Stomach (tissue), 9 donors: ENCODE measurements around the gene RNF43. TPM values are rescaled to one million over a fixed set of nuclear protein-coding genes. Genes with fewer than 3 reads are reported as not detected.
A peak's percentile ranks its signal among the peaks of the same experiment; 100 is the strongest.

Experiments used
- DNase-seq, 2 donors: peaks; one replicate each; pipeline versions ENCODE4 v3.0.0 to v3.0.0-alpha.2; 2013 to 2019
- H3K27ac ChIP-seq, 5 donors: fragments of 200-600 bp in 4 of 5; sonication (generic) in 4 of 5; one replicate each; pipeline ENCODE4 v1.5.1; 2013 to 2019; ENCODE audit warnings: mild to moderate bottlenecking in 1 of 5, moderate library complexity in 1 of 5
- H3K27me3 ChIP-seq, 3 donors: fragments of 200-600 bp; sonication (generic); one replicate each; pipeline ENCODE4 v1.5.1; 2017 to 2019; ENCODE audit warnings: mixed run types in 1 of 3
- H3K36me3 ChIP-seq, 4 donors: fragments of 200-600 bp; sonication (generic); 1 replicate in 3 of 4; 2 replicates in 1 of 4; pipeline ENCODE4 v1.5.1; 2016 to 2019
- H3K4me1 ChIP-seq, 4 donors: fragments of 200-600 bp; sonication (generic); one replicate each; pipeline ENCODE4 v1.5.1; 2016 to 2019
- H3K4me3 ChIP-seq, 4 donors: fragments of 200-600 bp; sonication (generic) in 3 of 4; one replicate each; pipeline ENCODE4 v1.5.1; 2016 to 2019; ENCODE audit warnings: mild to moderate bottlenecking in 1 of 4
- H3K9me3 ChIP-seq, 4 donors: fragments of 200-600 bp; sonication (generic); one replicate each; pipeline ENCODE4 v1.5.1; 2016 to 2019
- CTCF ChIP-seq, 7 experiments: fragments of 450-650 bp in 4 of 7; fragments of 200-600 bp in 3 of 7; sonication (generic) in 3 of 7; IDR thresholded peaks; one replicate each; pipeline ENCODE4 v1.5.1; 2016 to 2019; ENCODE audit warnings: antibody characterized with exemption in 7 of 7, control low read depth in 2 of 7, mild to moderate bottlenecking in 1 of 7
- EP300 ChIP-seq: sonication (generic); formaldehyde crosslinking; IDR thresholded peaks from one replicate; pipeline ENCODE4 v1.6.1; 2017; ENCODE audit warnings: antibody characterized with exemption
- POLR2A ChIP-seq, 4 donors: fragments of 450-650 bp; IDR thresholded peaks; one replicate each; pipeline ENCODE4 v1.6.1; 2016; ENCODE audit warnings: antibody characterized with exemption in 4 of 4, control low read depth in 2 of 4, mild to moderate bottlenecking in 1 of 4, moderate library complexity in 1 of 4
- POLR2AphosphoS5 ChIP-seq, 3 donors: sonication (generic); formaldehyde crosslinking; IDR thresholded peaks; one replicate each; pipeline ENCODE4 v1.6.1; 2016; ENCODE audit warnings: antibody characterized with exemption in 3 of 3
- WGBS, 5 donors: extraction: QIAGEN DNeasy Blood & Tissue Kit in 3 of 5; methylation state at CpG; one replicate each; pipeline versions ENCODE4 v1.1.5 to v1.1.7; 2013 to 2018; 5-methylcytosine and 5-hydroxymethylcytosine counted together
- intact Hi-C: fragments of 100-400 bp; cut with DNase I; formaldehyde crosslinking; loops from one replicate; pipeline ENCODE4 v1.15.1; 2023; ENCODE audit warnings: low total_unique reads
- polyA plus RNA-seq, 3 donors: library from polyadenylated mRNA; stranded (reverse); fragments of 200-250 nt; gene quantifications; one replicate each; pipeline ENCODE4 v1.2.3, GENCODE V29; 2013
- total RNA-seq, 5 donors: library from RNA; depleted of rRNA; stranded (reverse); fragments of >200 nt; gene quantifications; one replicate each; pipeline versions ENCODE4 v1.1.0 to v1.2.3, GENCODE V29; 2014 to 2016
- donor health status: healthy with polysubstance abuse.
- donor health status: Bipolar disorder and iron deficiency.
- donor health status: healthy.

The RNF43 gene
- total and polyA plus RNA-seq, 8 donors, result 0.92 to 269 (median 6.6) TPM

GRCh38 chr17:58391302-58391984, 25.9 kb downstream of the RNF43 start:
- TF ChIP-seq CTCF (IDR thresholded peaks at IDR 0.05) (no peak), EP300 (no peak), POLR2AphosphoS5 (IDR thresholded peaks at IDR 0.05) (peak in 2 of 3 donors; percentile 75 to 82), POLR2A (IDR thresholded peaks at IDR 0.05) (no peak)
- no peak overlapping the region for H3K4me3 ChIP-seq
- peak; percentile 95 to 97 for DNase-seq
- H3K27me3 ChIP-seq, result no peaks in the 10 kb centered on the region
- H3K27ac ChIP-seq, result peak overlapping the region; percentile 8 to 77 (median 42)
- H3K36me3 ChIP-seq, result no peaks in the 10 kb centered on the region
- H3K4me1 ChIP-seq, result peaks cover 9 to 38% (median 24%) of the 10 kb centered on the region in 4 donors
- 13 to 30% (median 19%) methylated on average over 10 of the region's 10 CpGs for WGBS, 5 donors
- no peaks in the 10 kb centered on the region for H3K9me3 ChIP-seq
- intact Hi-C loops, result no loop called here

- Histone ChIP-seq H3K36me3 (no peaks in the 10 kb centered on the region), H3K27ac (peak overlapping the region; percentile 8 to 77 (median 42)), H3K4me1 (peaks cover 9 to 38% (median 24%) of the 10 kb centered on the region in 4 donors), H3K4me3 (no peak overlapping the region), H3K27me3 (no peaks in the 10 kb centered on the region), H3K9me3 (no peaks in the 10 kb centered on the region)
- WGBS, 5 donors, result 45 to 62% (median 52%) methylated on average over 2 of the region's 2 CpGs
- intact Hi-C loops, result no loop called here
- no peak for DNase-seq
- no peak for TF ChIP-seq POLR2A (IDR thresholded peaks at IDR 0.05)
- TF ChIP-seq POLR2AphosphoS5 (IDR thresholded peaks at IDR 0.05), result no peak
- no peak for TF ChIP-seq EP300
- TF ChIP-seq CTCF (IDR thresholded peaks at IDR 0.05), result no peak
Measured at GRCh38 chr17:58390884-58391283, 26.4 kb downstream of the RNF43 start.

GRCh38 chr17:58388302-58389190, 28.8 kb downstream of the RNF43 start:
- DNase-seq, result no peak
- Histone ChIP-seq H3K4me1 (peaks cover 5 to 43% (median 26%) of the 10 kb centered on the region in 4 donors), H3K9me3 (no peaks in the 10 kb centered on the region), H3K36me3 (no peaks in the 10 kb centered on the region), H3K4me3 (no peak overlapping the region), H3K27me3 (no peaks in the 10 kb centered on the region), H3K27ac (peak overlapping the region in 1 of 5 donors; percentile 36)
- TF ChIP-seq POLR2A (IDR thresholded peaks at IDR 0.05) (no peak), CTCF (IDR thresholded peaks at IDR 0.05) (no peak), POLR2AphosphoS5 (IDR thresholded peaks at IDR 0.05) (no peak), EP300 (no peak)
- intact Hi-C loops, result no loop called here
- 63 to 68% (median 65%) methylated on average over 3 of the region's 3 CpGs for WGBS, 5 donors

- H3K4me3 ChIP-seq, result no peak overlapping the region
- no peaks in the 10 kb centered on the region for H3K36me3 ChIP-seq
- no peaks in the 10 kb centered on the region for H3K9me3 ChIP-seq
- WGBS, 5 donors, result 24 to 71% (median 39%) methylated on average over 1 of the region's 1 CpG
- peak in 1 of 3 donors; percentile 21 for TF ChIP-seq POLR2AphosphoS5 (IDR thresholded peaks at IDR 0.05)
- TF ChIP-seq CTCF (IDR thresholded peaks at IDR 0.05), result no peak
- no peaks in the 10 kb centered on the region for H3K27me3 ChIP-seq
- peak overlapping the region in 1 of 5 donors; percentile 36 for H3K27ac ChIP-seq
- peaks cover 5 to 50% (median 31%) of the 10 kb centered on the region in 4 donors for H3K4me1 ChIP-seq
- no peak for DNase-seq
- intact Hi-C loops, result no loop called here
Measured at GRCh38 chr17:58387834-58388233, 29.5 kb downstream of the RNF43 start.
